ENCODE results near the gene CCDC57. TPM values are rescaled to one million over a fixed set of nuclear protein-coding genes. Genes with fewer than 3 reads are reported as not detected.

The CCDC57 gene
- total and polyA plus RNA-seq, 2 of the 4 experiments (the other 2 are of a cell fraction) = 7.3 to 31.3 TPM

- Histone ChIP-seq H2BK20ac (ENCODE audit: low read depth, low read length) (no peak overlapping the region), H3K56ac (ENCODE audit: extremely low read depth, insufficient read depth, low read length) (no peak overlapping the region), H3K9ac (ENCODE audit: low read depth, low read length) (no peak overlapping the region), H3K9me1 (ENCODE audit: insufficient read depth, low read length) (peaks cover 5% of the 10 kb centered on the region; the same call in 1 of the 2 replicates), H3K23ac (ENCODE audit: low read depth, low read length) (no peak overlapping the region), H3K9me3 (ENCODE audit: control insufficient read depth, insufficient read depth, low read length) (no peaks in the 10 kb centered on the region), H3K4me1 (ENCODE audit: control insufficient read depth, insufficient read depth, low read length) (peaks cover 8% of the 10 kb centered on the region), H2BK15ac (ENCODE audit: low read depth, low read length) (no peak overlapping the region), H4K5ac (ENCODE audit: low read depth, low read length) (no peak overlapping the region), H3K4me2 (ENCODE audit: low read depth, low read length) (no peak overlapping the region), H3K18ac (ENCODE audit: low read depth, low read length) (no peak overlapping the region), H3K4ac (ENCODE audit: low read depth, low read length) (no peak overlapping the region), H3K27me3 (ENCODE audit: control insufficient read depth, insufficient read depth, low read length) (no peaks in the 10 kb centered on the region), H3K27ac (ENCODE audit: insufficient read depth, low read length) (no peak overlapping the region), H3K36me3 (ENCODE audit: control insufficient read depth, insufficient read depth, low read length) (peaks cover 6% of the 10 kb centered on the region; the same call in 1 of the 2 replicates), H2BK120ac (ENCODE audit: low read depth, low read length) (no peak overlapping the region), H4K20me1 (ENCODE audit: insufficient read depth, low read length) (no peaks in the 10 kb centered on the region), H3K4me3 (ENCODE audit: insufficient read depth, low read depth, low read length) (no peak overlapping the region), H2AFZ (replicated peaks; ENCODE audit: low read length, poor library complexity) (no peak overlapping the region), H2AK5ac (ENCODE audit: low read depth, low read length) (no peak overlapping the region), H4K91ac (ENCODE audit: insufficient read depth, low read depth, low read length) (no peak overlapping the region), H3K14ac (replicated peaks; ENCODE audit: low read depth, low read length) (no peak overlapping the region), H4K8ac (ENCODE audit: low read depth in 2 of 2, low read length in 2 of 2) (no peak overlapping the region), H3K79me1 (ENCODE audit: low read depth in 1 of 2, low read length in 2 of 2) (peaks cover 0 to 8% of the 10 kb centered on the region in 2 experiments; a peak in 1 of 4 replicates), H2BK5ac (ENCODE audit: low read depth, low read length, poor library complexity, severe bottlenecking) (no peak overlapping the region), H2AK9ac (replicated peaks; ENCODE audit: low read depth, low read length, poor library complexity) (no peak overlapping the region)
- ATAC-seq (ENCODE audit: low read depth) = no peak
- TF ChIP-seq MXI1 (IDR thresholded peaks at IDR 0.05; ENCODE audit: borderline replicate concordance, low read depth, low read length) = no peak
- TF ChIP-seq MAZ (IDR thresholded peaks at IDR 0.05; ENCODE audit: borderline replicate concordance, low read depth, low read length) = no peak
- no peak for TF ChIP-seq CHD1 (IDR thresholded peaks at IDR 0.05; ENCODE audit: low read depth, low read length)
- no peak for TF ChIP-seq ELK1 (IDR thresholded peaks at IDR 0.05; ENCODE audit: borderline replicate concordance, low read depth, low read length)
- TF ChIP-seq NFE2L2 (IDR thresholded peaks at IDR 0.05; ENCODE audit: low read depth, low read length) = no peak
- TF ChIP-seq RAD21 (IDR thresholded peaks at IDR 0.05; ENCODE audit: low read length) = no peak
- TF ChIP-seq POLR2A (IDR thresholded peaks at IDR 0.05; ENCODE audit: low read depth, low read length) = no peak
- TF ChIP-seq BHLHE40 (IDR thresholded peaks at IDR 0.05; ENCODE audit: low read depth, low read length) = no peak
- TF ChIP-seq FOS (IDR thresholded peaks at IDR 0.05; ENCODE audit: low read depth, low read length) = no peak
- no peak for TF ChIP-seq SMC3 (IDR thresholded peaks at IDR 0.05; ENCODE audit: low read depth, low read length)
- TF ChIP-seq CTCF (conservative IDR thresholded peaks at IDR 0.05; ENCODE audit: low read depth, low read length) = no peak
- TF ChIP-seq CEBPB (IDR thresholded peaks at IDR 0.05; ENCODE audit: low read depth, low read length) = no peak
- TF ChIP-seq MAFK (IDR thresholded peaks at IDR 0.05; ENCODE audit: low read depth, low read length) = no peak
- no peak for TF ChIP-seq RCOR1 (IDR thresholded peaks at IDR 0.05; ENCODE audit: insufficient replicate concordance, low read length)
- TF ChIP-seq, protein P1, sequence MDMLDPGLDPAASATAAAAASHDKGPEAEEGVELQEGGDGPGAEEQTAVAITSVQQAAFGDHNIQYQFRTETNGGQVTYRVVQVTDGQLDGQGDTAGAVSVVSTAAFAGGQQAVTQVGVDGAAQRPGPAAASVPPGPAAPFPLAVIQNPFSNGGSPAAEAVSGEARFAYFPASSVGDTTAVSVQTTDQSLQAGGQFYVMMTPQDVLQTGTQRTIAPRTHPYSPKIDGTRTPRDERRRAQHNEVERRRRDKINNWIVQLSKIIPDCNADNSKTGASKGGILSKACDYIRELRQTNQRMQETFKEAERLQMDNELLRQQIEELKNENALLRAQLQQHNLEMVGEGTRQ (IDR thresholded peaks at IDR 0.05; ENCODE audit: low read depth, low read length) = no peak
- no peak for TF ChIP-seq RFX5 (IDR thresholded peaks at IDR 0.05; ENCODE audit: low read depth, low read length)
- DNase-seq = no peak
- no CpG with 5 or more reads among the region's 4 CpGs for WGBS, 2 experiments (ENCODE audit: extremely low coverage in 2 of 2, insufficient read length in 1 of 2)
- ChIA-PET POLR2A (ENCODE audit: unreplicated experiment) (interaction anchor here (0.6 kb wide), 1 partner anchor 48 kb away, joined by 13 read pairs; no protein-coding TSS in a partner anchor), CTCF (no interaction called here)
- dilution Hi-C loops (cut with HindIII; ENCODE audit: low sequenced_read_pairs, unreplicated experiment) (no loop called here), intact Hi-C loops (cut with micrococcal nuclease) (no loop called here), in situ Hi-C loops (cut with MboI; ENCODE audit: low sequenced_read_pairs) (no loop called here)
- no TSS peak for BruUV-seq (replicated peaks)
Observed at GRCh38 chr17:82124101-82124500, 88.5 kb downstream of the CCDC57 start.

Measured in IMR-90 (cell line).